Smooth muscle cell (in vitro differentiated cells): ENCODE measurements around the gene SESN2. TPM values are rescaled to one million over a fixed set of nuclear protein-coding genes. Genes with fewer than 3 reads are reported as not detected.

Experiments
- DNase-seq: peaks from one replicate; lab custom pipeline; 2025; ENCODE audit not compliant: unreplicated experiment; lab: John Stamatoyannopoulos, UW
- H2AFZ ChIP-seq: fragments of 200-600 bp; sonication (generic); 2 replicates; pipeline ENCODE4 v1.6.0; 2016; ENCODE audit warnings: antibody characterized with exemption, low read depth, mild to moderate bottlenecking
- H3F3A ChIP-seq: fragments of 200-600 bp; sonication (generic); 2 replicates; pipeline ENCODE4 v1.6.0; 2017; ENCODE audit warnings: antibody characterized with exemption, low read depth
- H3K27ac ChIP-seq: fragments of 200-600 bp; sonication (generic); 2 replicates; pipeline ENCODE4 v1.5.1; 2016; ENCODE audit warnings: low read depth, mild to moderate bottlenecking
- H3K27me3 ChIP-seq: fragments of 200-600 bp; sonication (generic); 2 replicates; pipeline ENCODE4 v1.6.1; 2016; ENCODE audit warnings: low read depth, mild to moderate bottlenecking
- H3K36me3 ChIP-seq: fragments of 200-600 bp; sonication (generic); 2 replicates; pipeline ENCODE4 v1.5.1; 2016; ENCODE audit warnings: low read depth
- H3K4me1 ChIP-seq: fragments of 200-600 bp; sonication (generic); 2 replicates; pipeline ENCODE4 v1.5.1; 2016; ENCODE audit warnings: low read depth
- H3K4me2 ChIP-seq: fragments of 200-600 bp; sonication (generic); 2 replicates; pipeline ENCODE4 v1.6.0; 2016; ENCODE audit warnings: mild to moderate bottlenecking
- H3K4me3 ChIP-seq: fragments of 200-600 bp; sonication (generic); 2 replicates; pipeline ENCODE4 v1.5.1; 2016; ENCODE audit warnings: mild to moderate bottlenecking
- H3K79me2 ChIP-seq: fragments of 200-600 bp; sonication (generic); 2 replicates; pipeline ENCODE4 v1.6.0; 2016; ENCODE audit warnings: low read depth, mild to moderate bottlenecking
- H3K9ac ChIP-seq: fragments of 200-600 bp; sonication (generic); 2 replicates; pipeline ENCODE4 v1.6.0; 2016; ENCODE audit warnings: low read depth
- H3K9me3 ChIP-seq: fragments of 200-600 bp; sonication (generic); replicated peaks from 2 replicates; pipeline ENCODE4 v1.5.1; 2016; ENCODE audit warnings: low read depth
- H4K20me1 ChIP-seq: fragments of 200-600 bp; sonication (generic); 2 replicates; pipeline ENCODE4 v1.6.0; 2016; ENCODE audit warnings: low read depth
- CTCF ChIP-seq: fragments of 200-600 bp; sonication (generic); IDR thresholded peaks from 2 replicates; pipeline ENCODE4 v1.5.1; 2017; ENCODE audit warnings: borderline replicate concordance, mild to moderate bottlenecking, antibody characterized with exemption; ENCODE audit not compliant: insufficient read depth, poor library complexity, severe bottlenecking
- WGBS: methylation state at CpG from one replicate; pipeline ENCODE4 v1.1.7; 2016; ENCODE audit warnings: low lambda C conversion rate; 5-methylcytosine and 5-hydroxymethylcytosine counted together
- polyA plus RNA-seq: library from polyadenylated mRNA; unstranded; fragments of >200 nt; fragmentation: Nextera tagmentation; extraction: Ambion mirVana; gene quantifications from 2 replicates; pipeline ENCODE4 v1.2.1, GENCODE V29; 2016
- total RNA-seq: library from RNA; depleted of rRNA; stranded (reverse); fragments of >200 nt; gene quantifications from 2 replicates; pipeline ENCODE4 v1.2.3, GENCODE V29; 2014

Gene SESN2
- total and polyA plus RNA-seq, 2 experiments from 2014 or later, result 30.8 to 42.8 TPM

GRCh38 chr1:28290851-28291250 lies 31.5 kb downstream of the SESN2 start:
- no peak overlapping the region for H3K4me2 ChIP-seq
- WGBS, result 87% methylated on average over 2 of the region's 2 CpGs

GRCh38 chr1:28291711-28292110 lies 32.4 kb downstream of the SESN2 start:
- no peaks in the 10 kb centered on the region for H3K36me3 ChIP-seq
- no peak overlapping the region for H3K4me2 ChIP-seq
- no peaks in the 10 kb centered on the region for H3F3A ChIP-seq
- no peaks in the 10 kb centered on the region for H3K79me2 ChIP-seq
- no peak overlapping the region for H3K4me3 ChIP-seq
- DNase-seq, result no peak
- no peaks in the 10 kb centered on the region for H4K20me1 ChIP-seq
- no peak overlapping the region for H3K9ac ChIP-seq
- no peaks in the 10 kb centered on the region for H3K27me3 ChIP-seq
- H3K4me1 ChIP-seq, result peaks cover 4% of the 10 kb centered on the region
- WGBS, result 76% methylated on average over 6 of the region's 6 CpGs
- H2AFZ ChIP-seq, result no peak overlapping the region
- no peak overlapping the region for H3K27ac ChIP-seq
- H3K9me3 ChIP-seq, result no peaks in the 10 kb centered on the region
- TF ChIP-seq CTCF, result no peak

More at GRCh38 chr1:28290851-28291250, 31.5 kb downstream of the SESN2 start:
- no peaks in the 10 kb centered on the region for H3K27me3 ChIP-seq
- H3F3A ChIP-seq, result no peaks in the 10 kb centered on the region
- TF ChIP-seq CTCF, result no peak
- no peak overlapping the region for H2AFZ ChIP-seq
- DNase-seq, result no peak
- no peaks in the 10 kb centered on the region for H3K36me3 ChIP-seq
- H3K4me1 ChIP-seq, result no peaks in the 10 kb centered on the region
- no peaks in the 10 kb centered on the region for H4K20me1 ChIP-seq
- no peak overlapping the region for H3K27ac ChIP-seq
- H3K4me3 ChIP-seq, result no peak overlapping the region
- H3K9ac ChIP-seq, result no peak overlapping the region
- H3K9me3 ChIP-seq, result no peaks in the 10 kb centered on the region
- H3K79me2 ChIP-seq, result no peaks in the 10 kb centered on the region

GRCh38 chr1:28295936-28296335 lies 36.6 kb downstream of the SESN2 start:
- 98% methylated on average over 2 of the region's 2 CpGs for WGBS
- H3K9ac ChIP-seq, result no peak overlapping the region
- no peaks in the 10 kb centered on the region for H4K20me1 ChIP-seq
- DNase-seq, result no peak
- H3K79me2 ChIP-seq, result no peaks in the 10 kb centered on the region
- TF ChIP-seq CTCF, result no peak
- H3K27me3 ChIP-seq, result no peaks in the 10 kb centered on the region
- no peaks in the 10 kb centered on the region for H3K36me3 ChIP-seq
- no peak overlapping the region for H3K4me2 ChIP-seq
- H3K9me3 ChIP-seq, result no peaks in the 10 kb centered on the region
- no peaks in the 10 kb centered on the region for H3F3A ChIP-seq
- H2AFZ ChIP-seq, result no peak overlapping the region
- H3K4me3 ChIP-seq, result no peak overlapping the region
- H3K27ac ChIP-seq, result no peak overlapping the region
- H3K4me1 ChIP-seq, result peaks cover 9% of the 10 kb centered on the region
